HG02852 (cell line): ENCODE measurements around the gene VWA7.

Experiments
- ATAC-seq: cut with Tn5 transposase; IDR thresholded peaks from one replicate; pipeline ENCODE4 v1.9.1; 2021; ENCODE audit warnings: mild to moderate bottlenecking, moderate library complexity; ENCODE audit not compliant: unreplicated experiment

VWA7 gene

GRCh38 chr6:31761343-31761742 lies 15.8 kb downstream of the VWA7 start:
- ATAC-seq, result no peak

DNA sequence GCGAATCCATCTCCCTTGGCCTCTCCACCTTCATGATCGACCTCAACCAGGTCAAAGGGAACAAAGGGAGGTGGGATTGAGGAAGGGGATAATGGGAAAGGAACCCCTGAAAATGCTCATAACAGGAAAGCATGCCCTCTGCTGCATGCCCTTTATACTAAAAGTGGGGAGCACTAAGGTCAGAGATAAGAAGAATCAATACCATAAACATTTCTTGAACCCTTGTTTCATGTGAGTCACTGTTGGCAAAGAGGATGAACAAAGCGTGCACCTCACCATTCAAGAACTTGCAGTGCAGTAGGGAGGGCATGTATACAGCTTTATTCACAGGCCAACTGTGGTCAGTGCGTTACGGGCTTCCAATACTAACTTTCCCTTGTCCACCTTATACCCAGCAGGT lies 16.3 kb downstream of the VWA7 start:
- ATAC-seq, result no peak

DNA sequence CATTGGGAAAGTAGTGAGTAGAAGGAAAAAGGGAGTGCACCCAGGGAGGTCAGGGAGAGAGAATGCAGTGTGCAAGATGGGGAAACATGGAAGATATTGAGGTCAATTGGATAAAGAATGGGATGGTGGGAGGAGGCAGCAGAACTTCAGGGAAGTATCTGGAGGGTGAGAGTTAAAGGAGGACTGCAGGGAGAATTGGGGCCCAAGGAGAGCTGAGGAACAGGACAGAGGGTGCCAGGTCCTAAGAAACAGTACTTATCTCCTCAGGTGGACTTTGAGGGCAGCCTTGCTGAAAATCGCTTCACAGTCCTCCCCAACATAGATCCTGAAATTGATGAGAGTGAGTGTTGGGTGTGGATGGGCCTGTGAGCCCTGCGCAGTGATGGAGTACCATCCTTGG lies 18.8 kb downstream of the VWA7 start:
- ATAC-seq, result no peak

DNA sequence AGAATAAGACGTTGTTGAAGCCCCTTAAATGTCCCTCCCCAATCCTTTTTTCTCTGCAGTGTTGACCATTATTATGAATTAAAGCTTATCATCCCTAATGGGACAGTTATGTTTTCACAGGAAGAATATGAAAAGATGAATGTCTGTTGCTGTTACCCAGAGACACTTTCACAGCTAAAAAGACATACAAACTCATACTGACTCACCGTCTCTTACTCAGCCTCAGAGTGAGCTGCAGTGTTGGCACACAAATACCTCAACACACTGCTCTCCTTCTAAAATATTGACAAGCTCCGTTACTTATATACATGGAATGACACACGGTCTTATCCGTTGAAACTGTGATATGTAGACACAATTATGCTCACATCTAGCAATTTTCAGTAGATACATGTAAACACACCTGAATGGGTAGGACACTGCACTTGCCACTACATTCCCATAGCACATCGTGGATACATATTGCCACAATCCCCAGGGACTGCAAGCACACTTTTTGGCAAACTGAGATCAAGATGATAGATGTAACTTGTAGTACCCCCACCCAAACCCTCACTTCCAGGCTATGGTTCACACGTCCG lies 24.3 kb downstream of the VWA7 start:
- ATAC-seq, result no peak

GRCh38 chr6:31750411-31751022 lies 26.6 kb downstream of the VWA7 start:
- ATAC-seq, result no peak

DNA sequence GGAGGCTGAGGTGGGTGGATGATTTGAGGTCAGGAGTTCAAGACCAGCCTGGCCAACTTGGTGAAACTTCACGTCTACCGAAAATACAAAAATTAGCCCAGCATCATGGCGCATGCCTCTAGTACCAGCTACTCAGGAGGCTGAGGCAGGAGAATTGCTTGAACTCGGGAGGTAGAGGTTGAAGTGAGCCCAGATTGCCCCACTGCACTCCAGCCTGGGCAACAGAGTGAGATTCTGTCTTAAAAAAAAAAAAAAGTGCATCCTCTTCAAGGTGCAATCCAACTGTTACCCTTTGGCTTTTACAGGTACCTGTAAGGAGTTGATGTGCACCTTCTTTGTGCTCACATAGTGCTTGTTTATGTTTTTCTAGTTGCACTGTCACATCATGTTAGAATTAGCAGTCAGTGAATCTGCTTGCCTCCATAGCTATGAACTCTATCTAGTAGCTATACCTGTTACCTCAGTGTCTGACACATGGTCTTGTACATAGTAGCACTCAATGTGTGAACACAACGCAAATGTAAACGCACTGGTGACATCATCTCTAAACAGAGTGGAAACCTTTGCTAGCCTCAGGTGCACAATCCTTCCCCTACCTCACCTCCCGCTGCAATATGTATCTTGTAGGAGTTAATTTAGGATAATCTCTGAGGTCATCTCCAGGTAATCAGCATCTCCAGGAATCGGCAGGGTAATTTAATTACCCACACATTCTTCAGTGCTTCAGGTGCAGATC lies 27.7 kb downstream of the VWA7 start:
- no peak for ATAC-seq

DNA sequence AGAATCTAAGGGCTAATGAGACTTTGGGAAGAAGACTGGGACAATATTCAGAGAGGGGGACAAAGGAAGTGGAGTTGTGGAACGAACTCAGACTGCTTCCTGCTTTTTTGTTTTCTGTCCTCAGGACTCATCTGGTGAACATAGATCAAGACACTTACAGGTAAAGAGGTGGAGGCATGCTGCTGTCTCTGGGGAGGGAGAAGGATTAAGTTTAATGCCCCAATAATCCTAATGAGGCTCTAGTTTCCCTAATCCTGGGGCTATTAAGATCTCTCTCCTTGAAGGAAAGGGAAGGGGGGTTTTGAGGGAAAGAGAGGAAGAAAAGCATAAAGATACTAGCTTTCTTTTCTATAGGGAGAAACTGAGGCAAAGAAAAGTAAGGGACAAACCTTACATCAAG lies 32.7 kb downstream of the VWA7 start:
- no peak for ATAC-seq

- ATAC-seq, result no peak
Measured at GRCh38 chr6:31742894-31743293, 34.2 kb downstream of the VWA7 start.

DNA sequence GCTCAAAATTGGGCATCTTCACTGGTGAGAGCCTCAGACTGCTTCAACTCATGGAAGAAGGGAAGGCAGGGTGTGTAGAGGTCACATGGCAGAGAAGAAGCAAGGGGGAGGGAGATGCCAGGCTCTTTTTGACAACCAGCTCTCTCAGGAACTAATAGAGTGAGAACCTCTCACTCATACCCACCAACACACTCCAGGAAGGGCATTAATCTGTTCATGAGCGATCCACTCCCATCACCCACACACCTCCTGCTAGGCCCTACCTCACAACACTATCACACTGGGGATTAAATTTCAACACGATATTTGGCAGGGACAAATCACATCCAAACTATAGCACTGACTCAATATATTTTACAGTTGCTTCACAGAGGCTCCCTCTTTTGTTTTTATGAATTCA lies 35.3 kb downstream of the VWA7 start:
- no peak for ATAC-seq

DNA sequence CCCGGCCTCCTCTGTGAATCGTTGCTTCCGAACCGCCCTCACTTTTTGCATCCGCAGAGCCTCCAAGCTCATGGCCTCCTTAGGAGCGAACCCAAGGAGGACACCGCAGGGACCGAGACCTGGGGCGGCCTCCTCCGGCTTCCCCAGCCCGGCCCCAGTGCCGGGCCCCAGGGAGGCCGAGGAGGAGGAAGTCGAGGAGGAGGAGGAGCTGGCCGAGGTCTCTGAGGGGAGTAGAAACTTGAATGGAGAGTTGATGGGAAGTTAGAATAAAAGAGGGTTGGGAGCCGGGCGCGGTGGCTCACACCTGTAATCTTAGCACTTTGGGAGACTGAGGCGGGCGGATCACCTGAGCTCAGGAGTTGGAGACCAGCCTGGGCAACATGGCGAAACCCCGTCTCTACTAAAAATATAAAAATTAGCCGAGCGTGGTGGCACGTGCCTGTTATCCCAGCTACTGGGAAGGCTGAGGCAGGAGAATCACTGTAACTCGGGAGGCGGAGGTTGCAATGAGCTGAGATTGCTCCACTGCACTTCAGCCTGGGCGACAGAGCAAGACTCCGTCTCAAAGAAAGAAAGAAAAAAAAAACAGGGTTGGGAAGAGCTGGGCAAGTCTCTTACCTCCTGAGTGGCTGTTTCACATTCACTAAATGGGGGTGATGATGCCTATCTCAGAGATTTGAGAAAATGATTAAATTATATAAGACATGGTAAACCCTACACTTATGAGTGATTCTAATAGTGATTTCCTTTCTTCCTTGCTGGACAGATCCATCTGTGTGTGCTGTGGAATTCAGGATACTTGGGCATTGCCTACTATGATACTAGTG lies 36.5 kb downstream of the VWA7 start:
- ATAC-seq, result peak; percentile 1

DNA sequence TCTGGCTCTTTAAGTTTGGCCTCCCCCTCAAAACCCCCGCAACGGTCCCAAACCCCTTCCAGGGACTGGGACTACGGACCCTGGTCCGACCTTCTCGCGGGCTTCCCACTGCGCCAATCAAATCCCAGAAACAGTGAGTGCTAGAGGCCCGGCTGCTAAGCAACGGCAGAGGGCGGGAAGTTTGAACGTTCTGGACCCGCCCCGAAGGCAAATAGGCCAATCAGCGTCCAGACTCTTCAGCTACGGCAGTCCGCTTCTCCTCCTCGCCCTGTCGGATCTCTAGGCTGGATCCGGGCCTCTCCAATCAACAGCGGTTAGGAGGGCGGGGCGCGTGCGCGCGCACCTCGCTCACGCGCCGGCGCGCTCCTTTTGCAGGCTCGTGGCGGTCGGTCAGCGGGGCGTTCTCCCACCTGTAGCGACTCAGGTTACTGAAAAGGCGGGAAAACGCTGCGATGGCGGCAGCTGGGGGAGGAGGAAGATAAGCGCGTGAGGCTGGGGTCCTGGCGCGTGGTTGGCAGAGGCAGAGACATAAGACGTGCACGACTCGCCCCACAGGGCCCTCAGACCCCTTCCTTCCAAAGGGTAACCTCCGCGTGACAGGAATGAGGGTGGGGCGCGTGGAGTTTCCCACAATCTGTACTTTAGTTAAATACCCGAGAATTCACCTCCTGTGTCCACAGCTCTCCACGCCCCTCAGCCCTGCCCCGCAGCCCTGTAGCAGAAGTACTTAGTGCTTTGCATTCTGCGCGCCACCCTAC lies 37.3 kb downstream of the VWA7 start, which contains the start of gene MSH5:
Gene MSH5, plus strand, starts transcription at position 367 of the 758 bp plus-strand sequence. CDS start 462 bp downstream, outside the sequence.
- ATAC-seq, result peak; percentile 72

- ATAC-seq, result no peak
Measured at GRCh38 chr6:31737991-31738979, 38.8 kb downstream of the VWA7 start.

DNA sequence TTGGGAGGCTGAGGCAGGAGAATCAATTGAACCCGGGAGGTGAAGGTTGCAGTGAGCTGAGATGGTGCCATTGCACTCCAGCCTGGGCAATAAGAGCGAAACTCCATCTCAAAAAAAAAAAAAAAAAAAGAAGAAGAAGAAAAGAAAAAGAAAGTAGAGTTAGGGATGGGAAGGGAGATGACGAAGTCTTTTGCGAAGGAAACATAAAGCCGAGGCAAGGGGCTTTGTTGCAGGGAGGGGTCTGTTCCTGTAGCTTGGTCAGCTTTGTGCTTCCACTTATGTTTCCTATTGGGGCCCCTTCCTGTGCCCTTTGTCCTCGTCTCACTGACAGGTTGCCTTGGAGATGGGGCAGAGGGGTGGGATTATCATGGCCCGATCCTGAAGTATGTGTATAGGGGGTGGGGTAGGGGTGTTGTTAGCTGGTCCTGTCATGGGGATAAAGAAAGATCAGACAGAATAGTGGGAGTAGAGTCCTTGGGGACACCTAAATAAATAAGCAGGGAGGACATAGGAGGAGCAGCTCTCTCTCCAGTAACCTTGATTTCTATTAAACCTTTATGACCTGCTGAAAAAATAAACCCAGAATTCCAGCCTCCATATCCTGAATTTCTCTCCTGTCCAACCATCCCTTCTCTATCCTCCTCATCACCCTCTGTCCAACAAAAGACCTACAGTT lies 39.7 kb downstream of the VWA7 start:
- no peak for ATAC-seq

- no peak for ATAC-seq
Measured at GRCh38 chr6:31736768-31737314, 40.3 kb downstream of the VWA7 start.

DNA sequence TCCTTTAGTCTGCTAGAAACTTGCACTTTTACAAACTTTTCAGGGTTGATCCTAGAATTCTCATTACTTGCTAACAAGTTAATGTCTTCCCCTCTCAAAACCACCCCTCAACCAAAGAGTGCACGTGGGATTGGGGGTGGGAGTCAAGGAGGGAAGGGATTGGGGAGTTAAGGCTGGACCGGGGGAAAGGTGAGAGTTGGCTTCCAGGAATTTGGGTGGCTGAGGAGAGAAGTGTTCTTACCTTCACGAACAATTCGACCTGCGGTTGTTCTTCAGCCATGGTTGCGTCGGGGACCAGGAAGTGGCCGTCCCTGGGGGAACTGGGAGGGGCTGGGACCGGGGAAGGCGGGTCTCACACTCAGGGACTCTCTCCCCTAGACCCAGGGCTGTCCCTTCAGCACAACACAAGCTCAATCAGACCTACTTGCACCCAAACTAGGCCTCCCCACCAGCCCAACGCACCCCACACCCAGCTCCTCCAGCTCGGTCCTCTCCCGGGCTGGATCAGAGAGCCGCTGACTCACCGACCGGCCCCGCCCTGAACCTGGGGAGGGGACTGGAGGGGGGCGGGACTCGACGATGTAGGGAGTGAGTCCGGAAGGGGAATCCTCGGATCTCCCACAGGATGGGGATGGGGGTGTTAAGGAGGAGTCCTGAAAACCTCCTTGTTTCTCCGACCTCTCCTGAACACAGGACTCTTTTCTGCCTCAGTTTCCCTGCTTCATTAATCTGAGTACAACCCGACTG lies 40.9 kb downstream of the VWA7 start, which contains the start of gene CLIC1:
Gene CLIC1, minus strand, starts transcription at position 510 of the 747 bp plus-strand sequence. Its CDS starts 230 bp downstream, at position 280.
- no peak for ATAC-seq

DNA sequence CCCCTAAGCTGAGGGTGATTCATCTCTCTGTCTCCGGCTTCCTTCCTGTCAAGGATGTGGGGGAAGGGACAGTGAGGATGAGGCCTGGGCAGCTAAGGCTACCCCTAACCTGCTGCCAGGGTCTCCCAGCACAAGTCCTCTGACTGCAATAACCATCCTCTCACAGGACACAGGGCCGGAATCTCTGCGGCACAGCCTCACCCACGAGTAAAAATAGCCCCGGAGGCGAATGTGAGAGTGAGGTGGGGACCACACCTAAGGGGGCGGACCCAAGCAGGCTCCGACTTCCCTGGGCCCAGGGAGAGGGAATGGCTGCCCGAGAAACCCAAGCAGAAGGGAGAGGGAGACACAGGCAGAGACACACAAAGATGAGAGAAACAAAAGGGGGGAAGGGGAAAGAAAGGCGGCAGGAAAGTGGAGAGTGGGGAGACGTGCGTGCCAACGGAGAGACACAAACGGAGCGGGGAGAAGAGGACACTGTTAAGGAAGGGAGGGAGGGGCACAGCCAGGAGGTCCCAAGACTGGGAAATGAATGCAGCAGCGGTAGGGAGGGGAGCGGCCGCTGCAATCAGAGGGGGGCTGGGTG lies 42.2 kb downstream of the VWA7 start:
- ATAC-seq, result no peak

GRCh38 chr6:31734247-31734820 lies 42.8 kb downstream of the VWA7 start:
- ATAC-seq, result no peak
